TTC549 (cell line): ENCODE measurements around the gene NPIPA5.
"Not testable (repeated sequence)": the region's sequence is repeated elsewhere in the genome, so short reads cannot be mapped to it uniquely, and the experiment has no call there.

Experiments used
- FAIRE-seq: peaks from 2 replicates; lab custom pipeline; 2012; peaks lifted over from hg19 to GRCh38; lab: Jason Lieb, UNC

The NPIPA5 gene

DNA sequence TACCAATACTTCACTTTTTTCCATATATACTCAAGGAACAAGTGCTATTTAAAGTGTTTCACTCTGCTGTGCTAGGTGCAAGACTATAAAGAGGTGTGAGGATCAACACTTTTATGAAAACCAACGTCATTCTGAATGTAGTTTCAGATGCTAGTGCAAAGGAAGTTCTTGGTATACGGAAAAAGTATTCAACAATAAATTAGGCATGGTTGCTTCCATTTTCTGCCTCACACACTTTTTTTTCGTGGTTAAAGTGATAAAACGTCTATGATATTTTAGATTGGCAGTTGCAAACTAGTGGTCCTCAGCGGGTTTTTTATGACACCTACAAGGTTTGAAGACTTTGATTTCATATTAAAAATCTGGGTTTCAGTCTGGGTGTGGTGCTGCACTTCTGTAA, 11.8 kb upstream of the NPIPA5 start:
- not testable (repeated sequence) for FAIRE-seq

DNA sequence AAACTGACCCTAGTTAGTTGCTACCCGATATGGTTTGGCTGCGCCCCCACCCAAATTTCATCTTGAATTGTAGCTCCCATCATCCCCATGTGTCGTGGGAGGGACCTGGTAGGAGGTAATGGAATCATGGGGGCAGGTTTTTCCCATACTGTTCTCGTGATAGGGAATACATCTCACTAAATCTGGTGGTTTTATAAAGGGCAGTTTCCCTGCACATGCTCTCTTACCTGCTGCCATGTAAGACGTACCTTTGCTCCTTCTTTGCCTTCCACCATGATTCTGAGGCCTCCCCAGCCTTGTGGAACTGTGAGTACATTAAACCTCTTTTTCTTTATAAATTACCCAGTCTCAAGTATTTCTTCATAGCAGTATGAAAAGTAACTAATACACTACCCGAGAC, 10.0 kb upstream of the NPIPA5 start:
- not testable (repeated sequence) for FAIRE-seq

DNA sequence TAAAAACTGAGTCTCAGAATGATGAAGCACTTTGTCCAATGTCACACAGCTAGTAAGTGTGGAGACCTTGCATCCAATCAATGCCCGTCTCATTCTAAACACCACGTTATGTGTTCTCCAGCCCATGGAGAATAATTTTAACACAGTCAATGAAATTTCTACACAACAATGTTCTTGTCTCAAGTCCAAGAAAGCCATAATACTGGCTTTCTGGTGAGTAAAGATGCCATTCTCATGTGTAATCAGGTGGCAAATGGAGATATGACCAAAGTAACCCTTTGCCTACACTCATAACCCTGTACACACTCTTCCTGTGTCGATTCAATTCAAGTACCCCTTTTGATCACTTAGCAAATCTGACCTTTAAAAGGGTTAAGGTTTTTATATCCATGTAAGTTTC, 4.7 kb upstream of the NPIPA5 start:
- FAIRE-seq = not testable (repeated sequence)

DNA sequence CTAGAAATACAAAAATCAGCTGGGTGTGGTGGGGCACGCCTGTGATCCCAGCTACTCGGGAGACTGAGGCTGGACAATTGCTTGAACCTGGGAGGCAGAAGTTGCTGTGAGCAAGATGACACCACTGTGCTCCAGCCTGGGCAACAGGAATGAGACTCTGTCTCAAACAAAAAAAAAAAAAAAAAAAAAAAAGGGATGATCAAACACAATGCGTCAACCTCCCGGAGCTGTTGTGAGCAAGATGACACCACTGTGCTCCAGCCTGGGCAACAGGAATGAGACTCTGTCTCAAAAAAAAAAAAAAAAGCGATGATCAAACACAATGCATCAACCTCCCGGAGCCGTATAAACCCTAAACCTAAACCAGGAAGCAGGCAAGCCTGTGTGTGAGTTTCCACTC, 20.6 kb downstream of the NPIPA5 start:
- not testable (repeated sequence) for FAIRE-seq

DNA sequence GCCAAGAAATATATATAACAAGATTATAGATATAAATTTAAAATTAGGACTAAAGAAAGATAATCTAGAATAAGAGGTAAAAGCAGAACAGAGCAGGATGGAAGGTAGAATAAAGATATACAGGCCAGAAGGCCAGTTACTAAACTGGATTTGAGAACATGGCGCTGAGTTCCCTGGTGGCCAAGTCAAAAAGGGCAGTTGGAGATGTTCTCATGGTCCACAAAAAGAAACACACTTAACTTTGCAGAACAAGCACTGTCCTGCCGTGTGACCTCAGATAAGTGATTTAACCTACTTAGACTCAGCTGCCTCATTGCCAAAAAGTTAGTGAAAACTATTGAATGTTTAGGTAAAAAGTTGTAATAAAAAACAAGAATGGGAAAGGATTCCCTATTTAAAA, 23.2 kb downstream of the NPIPA5 start:
- FAIRE-seq = not testable (repeated sequence)

DNA sequence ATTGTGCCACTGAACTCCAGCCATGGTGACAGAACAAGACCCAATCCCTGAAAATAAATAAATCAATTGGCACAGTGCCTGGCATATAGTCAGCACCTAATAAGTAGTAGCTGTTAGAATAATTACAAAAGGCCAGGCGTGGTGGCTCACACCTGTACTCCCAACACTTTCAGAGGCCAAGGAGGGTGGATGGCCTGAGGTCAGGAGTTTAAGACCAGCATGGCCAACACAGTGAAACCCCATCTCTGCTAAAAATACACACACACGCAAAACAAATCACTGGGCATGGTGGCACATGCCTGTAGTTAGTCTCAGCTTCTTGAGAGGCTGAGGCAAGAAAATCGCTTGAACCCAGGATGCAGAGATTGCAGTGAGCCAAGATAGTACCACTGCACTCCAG, 25.2 kb downstream of the NPIPA5 start:
- not testable (repeated sequence) for FAIRE-seq

DNA sequence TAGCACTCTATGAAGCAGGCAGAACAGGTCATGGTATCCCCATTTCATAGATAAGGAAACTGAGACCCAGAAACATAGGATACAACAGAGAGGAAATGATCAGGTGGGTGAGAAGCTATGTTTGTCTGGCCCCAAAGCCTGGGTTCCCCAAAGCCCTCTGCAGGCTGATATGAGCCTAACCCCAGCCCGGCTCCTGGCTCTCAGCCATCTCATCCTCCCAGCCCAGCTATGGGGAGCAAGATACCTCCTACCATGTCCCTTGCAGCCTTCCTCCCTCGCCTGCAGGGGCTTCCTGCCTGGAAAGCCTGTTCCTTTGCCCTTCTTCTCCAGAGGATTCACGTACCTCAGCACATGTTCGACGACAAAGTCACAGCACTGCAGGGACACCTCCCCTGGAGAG, 26.3 kb downstream of the NPIPA5 start:
- not testable (repeated sequence) for FAIRE-seq

DNA sequence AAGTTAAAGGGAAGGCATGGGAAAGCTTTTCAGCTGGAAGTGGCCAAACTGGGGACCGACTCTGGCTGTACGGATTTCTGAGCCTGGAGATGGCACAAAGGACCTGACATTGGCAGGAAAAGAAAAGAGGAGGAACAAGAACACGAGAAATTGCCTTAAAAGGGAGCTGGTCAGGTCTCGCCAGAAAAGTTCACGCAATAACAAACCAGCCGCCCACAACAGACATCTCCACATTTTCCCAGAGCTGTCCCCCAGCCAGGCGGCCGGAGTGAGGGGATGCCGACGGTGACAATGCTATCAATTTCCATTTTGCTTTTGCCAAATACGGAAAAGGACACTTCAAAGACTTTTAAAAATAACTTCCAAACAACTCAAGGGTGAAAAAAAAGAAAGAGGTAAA, 26.8 kb downstream of the NPIPA5 start:
- not testable (repeated sequence) for FAIRE-seq

DNA sequence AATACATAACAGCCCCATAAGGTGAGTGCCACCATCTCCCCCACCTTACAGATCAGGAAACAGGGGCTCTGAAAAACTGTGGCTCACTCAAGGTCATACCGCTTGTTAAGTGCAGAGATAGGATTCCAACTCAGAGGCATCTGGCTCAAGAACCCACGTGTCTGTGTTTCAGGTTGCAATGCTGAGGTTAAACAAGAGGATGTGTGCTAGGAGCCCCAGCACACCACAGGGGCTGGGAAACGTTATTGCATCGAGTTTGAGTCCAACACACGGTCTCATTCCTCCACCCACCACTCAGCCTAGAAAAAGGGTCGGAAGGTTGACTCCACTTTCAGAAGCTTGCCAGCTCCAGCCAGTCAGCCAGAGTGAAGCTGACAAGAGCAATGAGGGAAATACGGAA, 29.4 kb downstream of the NPIPA5 start:
- not testable (repeated sequence) for FAIRE-seq

DNA sequence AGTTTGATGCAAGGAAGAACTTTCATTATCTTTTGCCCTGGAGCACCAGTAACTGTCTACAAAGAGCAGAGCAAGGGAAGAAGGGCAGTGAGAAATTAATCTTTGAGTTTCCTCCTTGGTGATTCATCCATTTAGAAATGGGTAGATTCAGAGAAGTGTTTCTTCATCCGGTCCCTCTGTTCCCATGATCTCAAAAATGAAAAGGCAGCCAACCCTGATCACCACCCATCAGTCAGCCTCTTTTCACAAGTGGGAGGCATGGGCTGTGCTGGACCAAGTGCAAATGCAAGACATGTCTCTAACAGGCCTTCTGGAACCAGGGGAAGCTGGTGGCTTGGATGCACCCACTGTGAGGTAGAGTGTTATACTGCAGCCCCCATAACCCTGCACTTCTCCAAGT, 35.8 kb downstream of the NPIPA5 start:
- FAIRE-seq = not testable (repeated sequence)

DNA sequence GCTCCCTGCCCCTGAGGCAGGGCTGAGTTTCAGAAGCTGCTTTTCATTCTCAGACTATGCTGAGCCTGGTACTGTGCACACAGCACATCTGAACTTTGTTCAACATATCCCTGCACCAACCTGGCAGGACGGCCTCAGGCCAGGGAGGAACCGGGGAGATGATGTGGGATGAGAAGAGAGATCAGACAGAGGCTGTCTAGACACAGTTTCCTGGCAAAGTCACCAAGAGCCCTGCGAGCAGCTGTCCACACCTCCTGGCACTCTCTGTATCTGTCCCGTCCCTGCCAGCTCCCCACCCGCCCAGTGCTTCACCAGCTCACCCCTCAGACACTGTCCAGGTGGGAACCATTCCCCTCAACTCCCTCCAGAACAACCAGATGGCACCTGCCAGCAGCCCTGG, 39.1 kb downstream of the NPIPA5 start:
- not testable (repeated sequence) for FAIRE-seq

DNA sequence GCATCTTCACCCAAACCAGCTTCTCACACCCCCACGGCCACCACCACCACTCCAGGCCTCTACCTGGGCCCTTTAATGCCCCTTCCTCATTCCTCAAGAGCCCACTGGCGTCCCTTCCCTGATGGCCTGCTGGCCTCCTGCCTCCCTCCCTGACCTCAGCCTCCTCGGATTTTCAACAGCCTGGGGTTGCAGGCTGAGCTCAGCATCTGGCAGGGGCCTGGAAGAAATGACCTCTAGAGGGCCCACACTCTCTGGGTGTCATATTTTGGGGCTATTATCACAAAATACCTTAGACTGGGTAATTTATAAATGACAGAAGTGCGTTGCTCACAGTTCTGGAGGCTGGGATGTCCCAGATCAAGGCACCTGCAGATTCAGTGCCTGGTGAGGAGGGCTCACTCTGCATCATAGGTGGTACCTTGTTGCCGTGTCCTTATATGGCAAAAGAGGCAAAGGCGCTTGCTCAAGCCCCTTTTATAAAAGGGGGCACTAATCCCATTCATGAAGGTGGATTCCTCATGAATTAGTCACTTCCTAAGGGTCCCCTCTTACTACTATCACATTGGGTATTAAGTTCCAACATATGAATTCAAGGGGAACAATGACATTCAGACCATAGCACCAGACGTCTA, 40.0 kb downstream of the NPIPA5 start:
- not testable (repeated sequence) for FAIRE-seq

DNA sequence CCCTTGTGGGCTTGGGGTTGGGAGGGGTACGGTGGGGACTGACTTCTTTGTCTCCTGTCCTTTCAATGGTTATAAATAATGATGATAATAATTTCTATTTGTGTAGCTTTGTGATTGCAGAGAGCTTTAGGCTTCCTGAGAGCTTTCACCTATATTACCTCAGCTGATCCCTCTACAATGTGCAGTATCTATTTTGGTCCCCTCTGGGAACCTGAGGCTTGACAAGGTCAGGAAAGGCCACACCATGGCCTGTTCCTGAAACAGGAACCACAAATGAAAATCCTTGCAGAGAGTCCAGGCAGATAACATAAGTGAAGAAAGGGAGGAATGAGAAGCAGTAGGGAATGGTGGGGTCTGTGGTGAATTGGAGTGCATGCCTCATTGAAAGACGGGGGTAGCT, 42.5 kb downstream of the NPIPA5 start:
- FAIRE-seq = not testable (repeated sequence)

DNA sequence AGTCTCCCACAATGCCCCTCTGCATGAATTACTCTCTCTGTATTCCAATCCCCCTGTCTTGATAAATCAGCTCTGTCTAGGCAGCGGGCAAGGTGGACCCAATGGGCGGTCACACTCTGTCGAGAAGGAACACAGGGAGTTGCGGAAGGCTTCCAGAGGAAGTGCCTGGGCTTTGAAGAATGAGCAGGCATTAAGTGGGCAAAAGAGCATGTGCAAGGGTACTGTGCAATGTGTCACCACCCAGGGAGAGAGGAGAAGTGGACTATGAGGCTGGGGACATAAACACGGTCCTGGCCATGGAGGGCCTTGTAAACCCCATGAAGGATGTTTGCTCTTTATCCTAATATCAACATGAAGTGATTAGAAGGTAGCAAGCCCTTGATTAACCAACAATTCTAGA, 44.1 kb downstream of the NPIPA5 start:
- not testable (repeated sequence) for FAIRE-seq

DNA sequence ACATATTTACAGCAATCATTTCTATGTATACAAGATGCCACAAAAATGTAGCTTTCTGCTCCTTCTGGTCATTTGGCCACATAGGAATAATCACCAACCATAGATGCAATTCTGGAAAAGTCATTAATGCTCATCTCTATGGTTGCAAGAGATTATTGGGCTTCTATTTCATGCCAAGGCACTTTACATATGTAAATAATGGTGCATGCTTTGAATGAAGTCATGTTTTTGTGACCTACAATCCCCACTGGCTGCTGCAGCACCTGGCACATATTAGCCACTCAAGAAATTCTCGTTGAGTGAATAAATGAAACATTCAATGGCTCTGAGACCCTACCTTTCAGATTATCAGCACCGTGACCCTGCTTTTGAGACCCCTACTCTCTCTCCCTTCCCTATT, 47.1 kb downstream of the NPIPA5 start:
- FAIRE-seq = not testable (repeated sequence)

DNA sequence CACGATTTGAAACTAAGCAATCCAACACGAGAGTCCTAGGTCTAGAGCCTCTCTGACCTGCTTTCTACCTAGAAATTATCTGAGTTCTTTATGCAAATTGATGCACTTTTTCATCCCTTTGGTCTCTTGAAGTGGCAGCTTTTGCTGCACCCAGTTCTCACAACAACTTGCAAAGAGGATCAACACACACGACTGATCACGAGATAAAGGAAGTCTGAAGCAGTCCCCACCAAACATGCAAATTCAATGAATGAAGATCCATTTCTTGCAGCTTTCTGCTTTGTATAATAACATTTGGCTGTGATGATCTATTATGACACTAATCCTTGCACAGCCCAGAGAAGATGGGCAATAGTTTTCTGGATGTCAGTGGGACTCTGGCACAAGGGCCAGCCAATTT, 53.1 kb downstream of the NPIPA5 start:
- not testable (repeated sequence) for FAIRE-seq

DNA sequence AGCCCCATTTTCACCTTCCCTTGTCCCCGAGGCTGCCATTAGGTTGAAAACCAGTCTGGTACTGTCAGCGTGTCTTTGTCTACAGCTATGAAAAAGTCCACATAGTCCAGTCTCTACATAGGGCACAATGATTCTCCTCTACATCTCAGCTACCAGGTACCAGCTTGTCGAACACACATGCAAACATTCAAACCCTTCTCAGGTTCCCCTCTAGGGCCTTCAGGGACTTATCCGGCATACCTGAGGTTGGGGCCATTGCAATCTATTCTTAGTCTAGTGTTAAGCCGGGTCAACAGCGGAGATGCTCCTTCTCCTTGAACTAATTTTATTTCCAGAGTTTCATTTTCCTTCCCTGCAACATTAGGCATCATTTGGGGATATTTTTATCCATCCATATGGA, 54.7 kb downstream of the NPIPA5 start:
- not testable (repeated sequence) for FAIRE-seq

DNA sequence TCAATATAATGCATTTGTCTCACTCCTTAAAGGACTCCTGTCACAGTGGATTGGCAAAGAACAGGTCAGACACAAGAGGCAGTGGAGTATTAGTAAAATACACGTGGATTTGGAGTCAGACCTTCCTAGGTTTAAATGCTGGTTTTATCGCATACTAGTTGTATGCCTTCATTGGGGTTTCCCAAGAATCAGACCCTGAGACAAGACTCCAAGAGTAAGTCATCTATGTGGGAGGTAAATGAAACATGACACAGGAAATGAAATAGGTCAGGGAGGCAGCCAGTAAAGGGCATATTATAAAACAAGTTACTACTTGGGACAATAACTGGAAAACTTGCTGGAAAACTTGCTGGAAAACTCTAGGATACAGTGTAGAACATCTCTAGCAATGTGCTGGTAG, 56.9 kb downstream of the NPIPA5 start:
- FAIRE-seq = not testable (repeated sequence)

DNA sequence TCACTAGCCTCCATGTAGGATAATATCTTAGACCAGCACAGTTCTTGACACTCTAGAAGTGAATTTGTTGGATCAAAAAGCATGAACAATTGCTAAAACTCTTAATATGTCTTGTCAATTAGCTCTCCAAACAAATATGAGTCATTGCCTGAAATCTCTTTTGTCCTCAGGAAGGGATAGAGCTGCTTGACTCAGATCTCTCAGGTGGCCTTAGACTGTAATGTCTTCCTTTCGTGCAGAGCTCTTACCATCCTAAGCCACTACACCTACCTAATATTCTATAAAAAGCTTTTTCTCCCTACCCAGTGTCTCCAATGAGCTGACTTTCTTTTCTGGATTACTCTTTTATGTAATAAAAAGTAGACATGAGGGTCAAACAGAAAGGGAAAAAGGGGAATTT, 63.5 kb downstream of the NPIPA5 start:
- not testable (repeated sequence) for FAIRE-seq
